C4-2B (cell line): ENCODE data around the gene SNRNP25.

Experiments used
- CTCF ChIP-seq: fragments of 450-650 bp; conservative IDR thresholded peaks from 2 replicates; pipeline ENCODE4 v1.5.1; 2017; ENCODE audit warnings: mild to moderate bottlenecking
- ZFX ChIP-seq: fragments of 450-650 bp; IDR thresholded peaks from 2 replicates; pipeline ENCODE4 v1.6.1; 2017

GRCh38 chr16:74747-75334 lies 21.2 kb downstream of the SNRNP25 start:
- TF ChIP-seq CTCF (no peak), ZFX (no peak)
